Osteocyte (in vitro differentiated cells): ENCODE measurements around the gene SLC25A13. TPM values are rescaled to one million over a fixed set of nuclear protein-coding genes. Genes with fewer than 3 reads are reported as not detected.
A peak's percentile ranks its signal among the peaks of the same experiment; 100 is the strongest.

ENCODE experiments used
- DNase-seq: peaks from one replicate; pipeline ENCODE4 v3.0.0; 2021; ENCODE audit warnings: mixed read lengths; ENCODE audit not compliant: unreplicated experiment; ENCODE audit errors: extremely low spot score
- H3K27ac Mint-ChIP-seq: one replicate; pipeline ENCODE4 v1.8.0; 2021; ENCODE audit warnings: mild to moderate bottlenecking, mixed read lengths; ENCODE audit not compliant: unreplicated experiment
- H3K27me3 Mint-ChIP-seq: one replicate; pipeline ENCODE4 v1.8.0; 2021; ENCODE audit warnings: mixed read lengths; ENCODE audit not compliant: unreplicated experiment
- H3K36me3 Mint-ChIP-seq: one replicate; pipeline ENCODE4 v1.8.0; 2021; ENCODE audit warnings: mixed read lengths; ENCODE audit not compliant: unreplicated experiment
- H3K4me1 Mint-ChIP-seq: one replicate; pipeline ENCODE4 v1.8.0; 2021; ENCODE audit warnings: mixed read lengths; ENCODE audit not compliant: unreplicated experiment
- H3K4me3 Mint-ChIP-seq: one replicate; pipeline ENCODE4 v1.8.0; 2021; ENCODE audit warnings: mild to moderate bottlenecking, moderate library complexity, mixed read lengths; ENCODE audit not compliant: unreplicated experiment
- H3K9me3 Mint-ChIP-seq: one replicate; pipeline ENCODE4 v1.8.0; 2021; ENCODE audit warnings: mixed read lengths; ENCODE audit not compliant: unreplicated experiment
- CTCF ChIP-seq: fragments of 200-600 bp; sonication (generic); IDR thresholded peaks from 2 replicates; pipeline ENCODE4 v1.5.0; 2021; ENCODE audit warnings: antibody characterized with exemption, mild to moderate bottlenecking, moderate library complexity
- total RNA-seq: library from RNA; stranded (reverse); gene quantifications from 2 replicates; pipeline ENCODE4 v1.2.1, GENCODE V29; 2021

Gene SLC25A13
- total RNA-seq, 1 donor from 2014 or later, result 29.3 TPM

- Mint-ChIP-seq H3K36me3 (peaks cover 14% of the 10 kb centered on the region), H3K9me3 (no peaks in the 10 kb centered on the region), H3K27ac (no peak overlapping the region), H3K4me1 (peaks cover 2% of the 10 kb centered on the region), H3K4me3 (no peak overlapping the region), H3K27me3 (no peaks in the 10 kb centered on the region)
- TF ChIP-seq CTCF, result no peak
- DNase-seq, result no peak
Observed at GRCh38 chr7:96196676-96197075, 125.2 kb downstream of the SLC25A13 start.

GRCh38 chr7:96189129-96189820 lies 132.6 kb downstream of the SLC25A13 start:
- H3K27ac Mint-ChIP-seq, result no peak overlapping the region
- H3K36me3 Mint-ChIP-seq, result peaks cover 35% of the 10 kb centered on the region
- H3K4me3 Mint-ChIP-seq, result no peak overlapping the region
- no peak for DNase-seq
- H3K9me3 Mint-ChIP-seq, result no peaks in the 10 kb centered on the region
- no peaks in the 10 kb centered on the region for H3K27me3 Mint-ChIP-seq
- TF ChIP-seq CTCF, result no peak
- peaks cover 15% of the 10 kb centered on the region for H3K4me1 Mint-ChIP-seq

GRCh38 chr7:96188591-96188991 lies 133.3 kb downstream of the SLC25A13 start:
- Mint-ChIP-seq H3K27ac (peak overlapping the region; percentile 50), H3K4me3 (no peak overlapping the region), H3K4me1 (peaks cover 15% of the 10 kb centered on the region), H3K9me3 (no peaks in the 10 kb centered on the region), H3K27me3 (no peaks in the 10 kb centered on the region), H3K36me3 (peaks cover 37% of the 10 kb centered on the region)
- TF ChIP-seq CTCF, result no peak
- no peak for DNase-seq

- Mint-ChIP-seq H3K4me3 (no peak overlapping the region), H3K9me3 (no peaks in the 10 kb centered on the region), H3K27me3 (no peaks in the 10 kb centered on the region)
Observed at GRCh38 chr7:96188174-96188581, 133.7 kb downstream of the SLC25A13 start.

More at GRCh38 chr7:96188174-96188581, 133.7 kb downstream of the SLC25A13 start:
- no peak for TF ChIP-seq CTCF
- H3K4me1 Mint-ChIP-seq, result peaks cover 15% of the 10 kb centered on the region
- H3K27ac Mint-ChIP-seq, result peak overlapping the region; percentile 50
- peaks cover 39% of the 10 kb centered on the region for H3K36me3 Mint-ChIP-seq
- DNase-seq, result no peak
